Esophagus (tissue), 2 donors: ENCODE measurements around the gene TBX10. TPM values are rescaled to one million over a fixed set of nuclear protein-coding genes. Genes with fewer than 3 reads are reported as not detected.
A peak's percentile ranks its signal among the peaks of the same experiment; 100 is the strongest.

Experiments used
- H3K27ac ChIP-seq, 2 donors: one replicate each; pipeline ENCODE4 v1.5.1; 2013; ENCODE audit warnings: low read depth in 2 of 2, mild to moderate bottlenecking in 2 of 2, inconsistent platforms in 1 of 2, low read length in 1 of 2, moderate library complexity in 1 of 2
- H3K27me3 ChIP-seq, 2 donors: one replicate each; pipeline ENCODE4 v1.6.1; 2013; ENCODE audit warnings: low read length in 2 of 2, control low read depth in 1 of 2, mild to moderate bottlenecking in 1 of 2; ENCODE audit not compliant: insufficient read depth in 2 of 2, control insufficient read depth in 1 of 2
- H3K36me3 ChIP-seq, 2 donors: one replicate each; pipeline ENCODE4 v1.6.1; 2013; ENCODE audit warnings: low read length in 1 of 2; ENCODE audit not compliant: control insufficient read depth in 2 of 2, insufficient read depth in 2 of 2
- H3K4me1 ChIP-seq, 2 donors: one replicate each; pipeline ENCODE4 v1.6.1; 2013; ENCODE audit warnings: low read length in 1 of 2; ENCODE audit not compliant: control insufficient read depth in 2 of 2, insufficient read depth in 2 of 2
- H3K4me3 ChIP-seq, 2 donors: one replicate each; pipeline ENCODE4 v1.5.1; 2013; ENCODE audit warnings: low read length in 2 of 2, mild to moderate bottlenecking in 2 of 2, low read depth in 1 of 2, moderate library complexity in 1 of 2
- H3K9me3 ChIP-seq, 2 donors: one replicate each; pipeline ENCODE4 v1.6.1; 2013; ENCODE audit warnings: mild to moderate bottlenecking in 2 of 2, low read depth in 1 of 2, low read length in 1 of 2, moderate library complexity in 1 of 2; ENCODE audit not compliant: control insufficient read depth in 2 of 2, insufficient read depth in 1 of 2
- WGBS, 2 donors: extraction: QIAGEN DNeasy Blood & Tissue Kit; methylation state at CpG; one replicate each; pipeline ENCODE4 v1.1.7; 2013; 5-methylcytosine and 5-hydroxymethylcytosine counted together
- polyA plus RNA-seq, 2 donors: library from polyadenylated mRNA; stranded (reverse); fragments of 200-250 nt; gene quantifications; one replicate each; pipeline ENCODE4 v1.2.3, GENCODE V29; 2013
- donor health status: healthy with polysubstance abuse.
- donor health status: Bipolar disorder and iron deficiency.

TBX10 gene
- polyA plus RNA-seq, 2 donors = not detected

- WGBS, 2 donors = 51 to 63% methylated on average over 8 of the region's 8 CpGs
These were observed 34.3 kb upstream of the TBX10 start for GRCh38 chr11:67673902-67674301.

GRCh38 chr11:67673358-67673757 is 33.8 kb upstream of the TBX10 start:
- Histone ChIP-seq H3K9me3 (no peaks in the 10 kb centered on the region), H3K4me3 (peak overlapping the region; percentile 60 to 67), H3K36me3 (peaks cover 0 to 10% of the 10 kb centered on the region in 2 donors), H3K27me3 (no peaks in the 10 kb centered on the region), H3K4me1 (peaks cover 0 to 19% of the 10 kb centered on the region in 2 donors), H3K27ac (peak overlapping the region in 1 of 2 donors; percentile 53)
- 78% methylated on average over 7 of the region's 7 CpGs for WGBS, 2 donors

More at GRCh38 chr11:67673902-67674301, 34.3 kb upstream of the TBX10 start:
- peaks cover 0 to 10% of the 10 kb centered on the region in 2 donors for H3K36me3 ChIP-seq
- peaks cover 0 to 19% of the 10 kb centered on the region in 2 donors for H3K4me1 ChIP-seq
- H3K27ac ChIP-seq = peak overlapping the region; percentile 77 to 89
- H3K27me3 ChIP-seq = no peaks in the 10 kb centered on the region
- H3K4me3 ChIP-seq = peak overlapping the region; percentile 60 to 67
- no peaks in the 10 kb centered on the region for H3K9me3 ChIP-seq

- H3K4me1 ChIP-seq = peaks cover 0 to 23% of the 10 kb centered on the region in 2 donors
- peaks cover 0 to 10% of the 10 kb centered on the region in 2 donors for H3K36me3 ChIP-seq
- no peaks in the 10 kb centered on the region for H3K27me3 ChIP-seq
- 62 to 65% methylated on average over 8 of the region's 8 CpGs for WGBS, 2 donors
- no peak overlapping the region for H3K27ac ChIP-seq
- no peaks in the 10 kb centered on the region for H3K9me3 ChIP-seq
- no peak overlapping the region for H3K4me3 ChIP-seq
These were observed 31.6 kb upstream of the TBX10 start for GRCh38 chr11:67671211-67671520.

- Histone ChIP-seq H3K4me3 (no peak overlapping the region), H3K9me3 (no peaks in the 10 kb centered on the region), H3K27me3 (no peaks in the 10 kb centered on the region), H3K27ac (no peak overlapping the region), H3K36me3 (peaks cover 0 to 10% of the 10 kb centered on the region in 2 donors), H3K4me1 (peaks cover 0 to 23% of the 10 kb centered on the region in 2 donors)
- WGBS, 2 donors = 60 to 69% methylated on average over 22 to 23 of the region's 23 CpGs
These were observed 31.0 kb upstream of the TBX10 start for GRCh38 chr11:67670316-67671210.

GRCh38 chr11:67668192-67668551 is 28.6 kb upstream of the TBX10 start:
- H3K4me1 ChIP-seq = peaks cover 0 to 12% of the 10 kb centered on the region in 2 donors
- no peak overlapping the region for H3K4me3 ChIP-seq
- H3K36me3 ChIP-seq = peaks cover 0 to 26% of the 10 kb centered on the region in 2 donors
- 52 to 54% methylated on average over 5 of the region's 5 CpGs for WGBS, 2 donors
- H3K9me3 ChIP-seq = no peaks in the 10 kb centered on the region
- H3K27ac ChIP-seq = no peak overlapping the region
- no peaks in the 10 kb centered on the region for H3K27me3 ChIP-seq

GRCh38 chr11:67667490-67668191 is 28.1 kb upstream of the TBX10 start:
- Histone ChIP-seq H3K27me3 (no peaks in the 10 kb centered on the region), H3K36me3 (peaks cover 0 to 30% of the 10 kb centered on the region in 2 donors), H3K4me3 (no peak overlapping the region), H3K4me1 (peaks cover 0 to 11% of the 10 kb centered on the region in 2 donors), H3K27ac (no peak overlapping the region), H3K9me3 (no peaks in the 10 kb centered on the region)
- 79 to 80% methylated on average over 26 of the region's 26 CpGs for WGBS, 2 donors

GRCh38 chr11:67666676-67667489 is 27.3 kb upstream of the TBX10 start:
- no peak overlapping the region for H3K4me3 ChIP-seq
- H3K27me3 ChIP-seq = no peaks in the 10 kb centered on the region
- no peak overlapping the region for H3K27ac ChIP-seq
- H3K36me3 ChIP-seq = peaks cover 0 to 33% of the 10 kb centered on the region in 2 donors
- 70 to 71% methylated on average over 19 to 20 of the region's 20 CpGs for WGBS, 2 donors
- no peaks in the 10 kb centered on the region for H3K9me3 ChIP-seq
- H3K4me1 ChIP-seq = peaks cover 0 to 11% of the 10 kb centered on the region in 2 donors

- no peaks in the 10 kb centered on the region for H3K27me3 ChIP-seq
- peaks cover 0 to 11% of the 10 kb centered on the region in 2 donors for H3K4me1 ChIP-seq
- H3K4me3 ChIP-seq = no peak overlapping the region
- H3K27ac ChIP-seq = no peak overlapping the region
- H3K9me3 ChIP-seq = no peaks in the 10 kb centered on the region
- WGBS, 2 donors = 88 to 92% methylated on average over 11 of the region's 11 CpGs
- peaks cover 0 to 33% of the 10 kb centered on the region in 2 donors for H3K36me3 ChIP-seq
These were observed 26.7 kb upstream of the TBX10 start for GRCh38 chr11:67666303-67666645.

- Histone ChIP-seq H3K9me3 (no peaks in the 10 kb centered on the region), H3K4me1 (peaks cover 0 to 7% of the 10 kb centered on the region in 2 donors)
- 73 to 80% methylated on average over 24 of the region's 24 CpGs for WGBS, 2 donors
These were observed 26.2 kb upstream of the TBX10 start for GRCh38 chr11:67665541-67666302.

More at GRCh38 chr11:67665541-67666302, 26.2 kb upstream of the TBX10 start:
- Histone ChIP-seq H3K27me3 (no peaks in the 10 kb centered on the region), H3K4me3 (no peak overlapping the region), H3K27ac (no peak overlapping the region), H3K36me3 (peaks cover 0 to 29% of the 10 kb centered on the region in 2 donors)
